NCI-H526 treated with DMSO at 0.1 percent for 48 hours (cell line): ENCODE results near the gene CAV1.
"Not testable (repeated sequence)": the region's sequence is repeated elsewhere in the genome, so short reads cannot be mapped to it uniquely, and the experiment has no call there.

ENCODE experiments used
- DNase-seq: peaks from one replicate; lab custom pipeline; 2025; lab: John Stamatoyannopoulos, UW

The CAV1 gene

GRCh38 chr7:116524609-116525297 lies at the start of gene CAV1:
TSS of gene CAV1 (plus strand) at chr7:116525036. CDS start at chr7:116525063, 27 bp downstream.
- peak; percentile 35 for DNase-seq

GRCh38 chr7:116477625-116478024 lies 47.2 kb upstream of the CAV1 start:
- DNase-seq, result no peak

GRCh38 chr7:116478834-116479233 lies 46.0 kb upstream of the CAV1 start:
- no peak for DNase-seq

GRCh38 chr7:116483271-116483942 lies 41.4 kb upstream of the CAV1 start:
- no peak for DNase-seq

DNA sequence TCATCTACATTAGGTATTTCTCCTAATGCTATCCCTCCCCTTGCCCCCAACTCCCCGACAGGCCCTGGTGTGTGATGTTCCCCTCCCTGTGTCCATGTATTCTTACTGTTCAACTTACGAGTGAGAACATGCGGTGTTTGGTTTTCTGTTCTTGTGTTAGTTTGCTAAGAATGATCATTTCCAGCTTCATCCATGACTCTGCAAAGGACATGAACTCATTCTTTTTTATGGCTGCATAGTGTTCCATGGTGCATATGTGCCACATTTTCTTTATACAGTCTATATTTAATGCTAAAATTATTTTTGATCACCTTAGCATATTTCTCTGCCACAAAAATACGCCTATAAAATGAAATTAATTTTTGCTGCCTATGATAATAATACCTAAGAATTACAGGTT lies 40.4 kb upstream of the CAV1 start:
- not testable (repeated sequence) for DNase-seq

DNA sequence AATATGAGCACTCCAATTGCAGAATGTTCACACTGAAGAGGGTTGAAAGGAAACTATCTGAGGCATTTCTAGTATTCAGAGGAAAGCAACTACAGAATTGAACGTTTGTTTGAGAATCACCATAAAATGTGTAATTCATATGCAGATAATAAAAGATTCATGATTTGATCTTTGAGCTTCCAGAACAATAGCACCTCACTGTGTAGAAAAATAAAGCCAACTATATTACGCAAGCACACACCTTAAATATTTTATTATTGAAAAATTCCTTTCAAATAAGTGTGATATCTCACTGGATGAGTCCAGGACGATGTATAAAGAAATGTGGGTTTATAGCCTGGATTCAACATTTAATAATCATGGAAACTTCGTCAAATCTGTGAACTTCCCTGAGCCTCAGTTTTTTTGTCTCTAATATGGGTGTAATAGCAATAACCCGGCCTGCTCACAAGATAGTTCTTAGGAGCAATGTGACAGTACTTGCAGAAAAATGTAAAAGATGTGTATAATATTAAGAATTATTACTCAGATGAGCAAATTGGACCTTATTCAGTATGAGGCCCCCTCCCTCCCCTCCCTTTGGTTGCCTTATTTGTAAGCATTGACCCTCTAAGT lies 36.8 kb upstream of the CAV1 start:
- no peak for DNase-seq

- DNase-seq, result no peak
Measured at GRCh38 chr7:116490351-116490750, 34.5 kb upstream of the CAV1 start.

- no peak for DNase-seq
Measured at GRCh38 chr7:116491887-116492653, 32.8 kb upstream of the CAV1 start.

- no peak for DNase-seq
Measured at GRCh38 chr7:116492654-116493109, 32.2 kb upstream of the CAV1 start.

DNA sequence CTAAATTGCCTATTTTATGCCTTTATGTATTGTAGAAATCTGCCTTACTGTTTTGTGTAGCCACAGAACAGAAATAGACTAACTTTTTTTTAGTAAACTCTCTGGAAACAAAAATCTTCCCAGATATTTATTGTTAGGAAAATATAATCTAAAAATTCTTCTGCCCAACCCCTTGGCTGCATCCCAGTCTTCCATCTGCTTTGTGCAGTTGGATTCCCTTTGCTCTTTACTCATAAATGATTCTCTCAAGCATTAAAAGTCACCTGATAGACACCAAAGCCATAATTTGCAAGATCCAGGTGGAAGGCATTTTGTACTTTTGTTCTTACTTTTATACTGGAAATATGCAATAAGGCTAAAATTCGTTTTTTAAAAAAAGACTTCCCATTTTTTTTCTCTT lies 31.4 kb upstream of the CAV1 start:
- no peak for DNase-seq

DNA sequence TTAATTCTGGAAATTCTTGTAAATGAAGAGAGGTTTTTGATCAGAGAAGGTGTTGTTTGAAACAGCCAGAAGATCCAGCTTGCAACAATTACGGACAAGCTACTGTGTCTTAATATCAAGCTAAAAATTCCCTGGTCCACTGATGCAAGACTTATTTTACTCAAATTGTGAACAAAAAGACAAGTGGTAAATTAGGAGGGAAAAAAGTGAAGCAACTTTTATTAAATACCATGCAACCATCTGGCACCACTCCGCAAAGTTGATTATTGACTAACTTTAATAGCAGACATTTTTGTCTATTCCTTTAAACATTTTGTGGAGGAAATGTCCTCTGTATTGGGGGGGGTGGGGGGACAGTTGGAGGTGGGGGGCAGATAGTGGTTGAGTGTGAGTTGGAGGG lies 30.4 kb upstream of the CAV1 start:
- no peak for DNase-seq

DNA sequence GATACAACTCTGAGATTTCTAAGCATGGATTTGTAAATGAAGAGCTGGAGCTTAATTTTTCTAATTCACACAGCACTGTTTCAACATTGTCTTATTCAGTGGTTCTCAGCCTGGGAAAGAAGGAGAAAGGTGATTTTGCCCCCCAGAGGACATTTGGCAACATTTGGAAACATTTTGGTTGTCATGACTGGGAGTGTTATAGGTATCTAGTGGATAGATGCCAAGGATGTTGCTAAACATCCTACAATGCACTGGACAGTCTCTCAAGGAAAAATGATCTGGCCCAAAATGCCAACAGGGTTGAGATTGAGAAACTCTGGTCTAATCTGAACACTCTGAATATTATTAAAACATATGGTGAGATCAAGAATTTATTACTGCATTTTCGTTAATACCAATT lies 29.1 kb upstream of the CAV1 start:
- no peak for DNase-seq

DNA sequence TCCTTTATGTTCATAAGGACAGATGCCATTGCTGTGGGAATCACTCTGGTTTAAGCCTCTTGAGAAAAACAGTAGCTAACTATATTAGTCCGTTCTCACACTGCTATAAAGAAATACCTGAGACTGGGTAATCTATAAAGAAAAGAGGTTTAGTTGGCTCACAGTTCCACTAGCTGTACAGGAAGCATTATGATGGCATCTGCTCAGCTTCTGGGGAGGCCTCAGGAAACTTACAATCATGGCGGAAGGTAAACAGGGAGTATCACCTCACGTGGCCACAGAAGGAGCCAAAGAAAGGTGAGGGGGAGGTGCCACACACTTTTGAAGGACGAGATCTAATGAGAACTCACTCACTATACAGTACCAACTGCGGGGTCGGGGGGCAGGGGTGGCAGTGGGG lies 28.2 kb upstream of the CAV1 start:
- DNase-seq, result no peak

DNA sequence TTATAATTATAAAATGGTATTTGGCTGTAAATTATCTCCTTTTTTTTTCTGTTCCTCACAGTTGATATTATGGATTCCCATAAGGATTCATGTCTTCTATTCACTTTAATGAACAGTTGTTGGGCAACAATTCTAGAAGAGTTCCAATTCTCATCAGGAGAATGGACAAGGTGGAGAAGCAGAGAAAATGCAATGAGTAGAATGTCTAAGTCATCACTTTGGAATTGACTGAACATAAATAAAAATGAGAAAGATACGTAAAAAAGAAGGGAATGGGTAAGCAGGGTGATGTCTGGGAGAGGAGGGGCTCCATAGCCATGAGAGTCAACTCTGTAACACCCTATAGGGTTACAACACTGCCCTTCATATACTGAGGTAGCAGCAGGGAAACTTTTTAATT lies 27.1 kb upstream of the CAV1 start:
- no peak for DNase-seq

GRCh38 chr7:116499168-116500077 lies 25.4 kb upstream of the CAV1 start, which contains the start of gene CAV2:
TSS of gene CAV2 (plus strand) at chr7:116499738. CDS start at chr7:116499782, 44 bp downstream.
- peak; percentile 57 for DNase-seq

DNA sequence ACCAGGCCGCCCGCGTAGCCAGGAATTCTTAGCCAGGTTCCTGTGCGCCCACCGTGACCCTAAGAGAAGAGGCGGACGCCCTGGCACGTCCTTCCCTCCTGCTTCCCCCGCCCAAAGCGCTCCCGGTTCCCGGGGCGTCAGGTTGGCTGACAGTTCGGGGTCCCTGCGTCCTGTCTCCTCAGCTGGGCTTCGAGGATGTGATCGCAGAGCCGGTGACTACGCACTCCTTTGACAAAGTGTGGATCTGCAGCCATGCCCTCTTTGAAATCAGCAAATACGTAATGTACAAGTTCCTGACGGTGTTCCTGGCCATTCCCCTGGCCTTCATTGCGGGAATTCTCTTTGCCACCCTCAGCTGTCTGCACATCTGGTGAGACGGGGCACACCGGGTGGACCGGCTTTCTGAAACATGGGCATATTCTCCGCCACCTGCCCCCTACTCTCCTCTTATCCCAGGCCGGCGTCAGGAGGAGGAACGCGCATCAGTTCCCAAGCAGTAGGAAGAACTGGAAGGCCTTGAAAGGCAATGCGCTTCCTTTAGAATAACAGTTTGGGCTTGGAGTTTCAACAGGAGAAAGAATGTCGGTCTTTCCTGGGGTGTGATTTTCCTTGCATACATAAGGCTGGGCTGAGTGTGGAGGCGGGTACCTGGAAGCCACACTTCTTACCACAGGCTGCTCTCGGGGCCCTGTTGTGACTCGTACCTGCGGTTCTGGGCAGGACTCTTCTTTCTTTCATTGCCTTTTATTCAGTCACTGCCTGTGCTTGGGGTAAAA lies 24.6 kb upstream of the CAV1 start:
- no peak for DNase-seq

DNA sequence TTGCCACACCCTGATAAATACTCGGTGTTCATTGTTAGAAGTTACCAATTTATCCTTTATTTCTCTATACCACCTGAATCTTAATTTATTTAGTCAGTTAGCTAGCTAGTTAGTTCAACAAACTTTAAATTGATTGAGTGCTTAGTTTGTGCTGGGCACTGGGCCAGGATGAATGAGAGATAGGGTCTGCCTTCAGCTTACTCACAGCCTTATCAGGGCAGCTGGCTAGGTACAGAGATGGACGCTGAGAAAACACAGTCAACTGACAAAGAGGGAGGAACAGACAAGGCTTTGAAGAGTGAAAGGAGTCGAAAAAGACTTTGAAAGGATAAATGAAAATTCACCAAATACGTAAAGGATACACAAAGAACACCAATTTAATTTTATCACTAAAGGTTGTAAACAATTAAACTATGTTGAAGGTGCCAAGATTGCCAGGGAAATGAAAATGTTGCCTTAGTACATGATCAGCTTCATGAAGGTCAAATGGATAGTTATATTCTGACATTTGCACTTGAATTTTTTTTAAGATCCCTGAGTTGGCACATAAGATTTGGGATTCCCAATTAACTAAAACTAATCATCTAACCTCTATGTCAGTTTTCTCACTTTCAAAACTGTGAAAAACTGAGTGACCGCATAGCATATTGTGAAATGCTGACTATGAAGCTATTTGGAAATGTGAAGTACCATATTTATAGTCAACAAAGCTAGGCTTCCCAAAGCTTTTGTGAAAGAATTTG lies 23.2 kb upstream of the CAV1 start:
- DNase-seq, result no peak

DNA sequence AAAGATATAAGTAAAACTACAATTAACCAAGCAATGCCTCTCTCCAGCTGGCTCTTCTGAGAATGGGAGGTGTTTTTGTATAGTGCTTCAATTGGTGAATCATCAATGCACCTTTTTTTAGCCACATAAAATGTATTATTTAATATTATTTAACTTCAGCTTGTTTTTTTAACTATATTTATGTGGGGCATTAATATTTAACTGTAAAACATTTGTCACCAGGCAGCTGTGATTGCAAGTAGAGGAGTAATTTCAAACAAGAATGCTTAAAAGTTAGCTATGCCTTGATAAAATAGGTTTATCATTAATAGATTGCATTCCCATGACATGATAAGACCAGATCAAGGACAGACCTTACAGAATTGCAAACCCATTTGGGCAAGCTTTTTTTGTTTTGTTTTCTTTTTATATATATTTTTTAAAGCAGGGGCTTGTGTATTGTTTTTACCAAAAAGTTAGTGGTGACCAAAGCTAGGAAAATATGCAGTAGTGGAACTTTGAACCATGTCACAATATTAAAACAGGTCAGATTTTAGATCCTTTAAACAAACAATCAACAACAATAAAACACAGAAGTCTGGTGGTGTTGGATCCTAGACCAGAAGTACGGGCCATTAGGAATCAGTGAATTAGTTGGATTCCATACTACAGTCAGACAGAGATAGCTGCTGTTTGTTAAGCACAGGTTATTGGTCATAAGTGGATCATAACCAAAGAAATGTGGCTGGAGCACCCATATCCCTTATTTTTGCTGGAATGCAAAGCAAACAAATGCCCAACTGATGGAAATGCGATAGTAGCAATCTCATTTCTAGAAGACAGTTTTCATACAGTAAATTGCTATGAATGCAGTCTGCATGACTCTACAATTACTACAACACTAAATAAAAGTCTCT lies 22.4 kb upstream of the CAV1 start:
- DNase-seq, result no peak

GRCh38 chr7:116503835-116504234 lies 21.0 kb upstream of the CAV1 start:
- no peak for DNase-seq
